Measurements from ENCODE around the gene PHKG2.

Gene PHKG2

GRCh38 chr16:30756781-30757100 lies 8.5 kb downstream of the PHKG2 start:
- DNase-seq (ENCODE audit: low spot score): no peak

- no peak for DNase-seq (ENCODE audit: low spot score)
Measured at GRCh38 chr16:30757316-30757715, 9.1 kb downstream of the PHKG2 start.

- DNase-seq (ENCODE audit: low spot score): no peak
Measured at GRCh38 chr16:30758988-30759491, 10.8 kb downstream of the PHKG2 start.

GRCh38 chr16:30760001-30760559 lies 11.9 kb downstream of the PHKG2 start:
- DNase-seq (ENCODE audit: low spot score): no peak

- DNase-seq (ENCODE audit: low spot score): peak; percentile 36
Measured at GRCh38 chr16:30760577-30761426, 12.6 kb downstream of the PHKG2 start.

GRCh38 chr16:30761427-30761927 lies 13.3 kb downstream of the PHKG2 start:
- DNase-seq (ENCODE audit: low spot score): peak; percentile 39

GRCh38 chr16:30761928-30762902 lies 14.0 kb downstream of the PHKG2 start, which contains the start of the genes CFAP119 and RNF40:
CFAP119 (minus strand) TSS chr16:30762062; CDS start chr16:30761748, 314 bp downstream.
RNF40 (plus strand) TSS chr16:30762322; CDS start chr16:30762546, 224 bp downstream.
- peak; percentile 94 for DNase-seq (ENCODE audit: low spot score)

- no peak for DNase-seq (ENCODE audit: low spot score)
Measured at GRCh38 chr16:30762991-30763725, 14.9 kb downstream of the PHKG2 start.

- DNase-seq (ENCODE audit: low spot score): no peak
Measured at GRCh38 chr16:30764086-30764485, 15.9 kb downstream of the PHKG2 start.

GRCh38 chr16:30764816-30765465 lies 16.7 kb downstream of the PHKG2 start:
- no peak for DNase-seq (ENCODE audit: low spot score)

GRCh38 chr16:30766206-30766932 lies 18.1 kb downstream of the PHKG2 start:
- DNase-seq (ENCODE audit: low spot score): peak; percentile 88

GRCh38 chr16:30766933-30767284 lies 18.7 kb downstream of the PHKG2 start:
- DNase-seq (ENCODE audit: low spot score): no peak

GRCh38 chr16:30767767-30768465 lies 19.7 kb downstream of the PHKG2 start:
- DNase-seq (ENCODE audit: low spot score): no peak

- no peak for DNase-seq (ENCODE audit: low spot score)
Measured at GRCh38 chr16:30768583-30769181, 20.5 kb downstream of the PHKG2 start.

- DNase-seq (ENCODE audit: low spot score): no peak
Measured at GRCh38 chr16:30769379-30770089, 21.3 kb downstream of the PHKG2 start.

- no peak for DNase-seq (ENCODE audit: low spot score)
Measured at GRCh38 chr16:30771726-30772125, 23.5 kb downstream of the PHKG2 start.

GRCh38 chr16:30773826-30774225 lies 25.6 kb downstream of the PHKG2 start:
- DNase-seq (ENCODE audit: low spot score): no peak

GRCh38 chr16:30774367-30775130 lies 26.3 kb downstream of the PHKG2 start:
- no peak for DNase-seq (ENCODE audit: low spot score)

Measured in hematopoietic multipotent progenitor cell treated with erythropoietin and hydrocortisone succinate and interleukin-3 and kit ligand, for 15 days (in vitro differentiated cells).